Measurements from ENCODE around the gene TMEM203. TPM values are rescaled to one million over a fixed set of nuclear protein-coding genes. Genes with fewer than 3 reads are reported as not detected.
A peak's percentile ranks its signal among the peaks of the same experiment; 100 is the strongest.

TMEM203 gene
- total and polyA plus RNA-seq, 5 donors from 2014 or later: 20.7 to 148 (median 118) TPM

DNA sequence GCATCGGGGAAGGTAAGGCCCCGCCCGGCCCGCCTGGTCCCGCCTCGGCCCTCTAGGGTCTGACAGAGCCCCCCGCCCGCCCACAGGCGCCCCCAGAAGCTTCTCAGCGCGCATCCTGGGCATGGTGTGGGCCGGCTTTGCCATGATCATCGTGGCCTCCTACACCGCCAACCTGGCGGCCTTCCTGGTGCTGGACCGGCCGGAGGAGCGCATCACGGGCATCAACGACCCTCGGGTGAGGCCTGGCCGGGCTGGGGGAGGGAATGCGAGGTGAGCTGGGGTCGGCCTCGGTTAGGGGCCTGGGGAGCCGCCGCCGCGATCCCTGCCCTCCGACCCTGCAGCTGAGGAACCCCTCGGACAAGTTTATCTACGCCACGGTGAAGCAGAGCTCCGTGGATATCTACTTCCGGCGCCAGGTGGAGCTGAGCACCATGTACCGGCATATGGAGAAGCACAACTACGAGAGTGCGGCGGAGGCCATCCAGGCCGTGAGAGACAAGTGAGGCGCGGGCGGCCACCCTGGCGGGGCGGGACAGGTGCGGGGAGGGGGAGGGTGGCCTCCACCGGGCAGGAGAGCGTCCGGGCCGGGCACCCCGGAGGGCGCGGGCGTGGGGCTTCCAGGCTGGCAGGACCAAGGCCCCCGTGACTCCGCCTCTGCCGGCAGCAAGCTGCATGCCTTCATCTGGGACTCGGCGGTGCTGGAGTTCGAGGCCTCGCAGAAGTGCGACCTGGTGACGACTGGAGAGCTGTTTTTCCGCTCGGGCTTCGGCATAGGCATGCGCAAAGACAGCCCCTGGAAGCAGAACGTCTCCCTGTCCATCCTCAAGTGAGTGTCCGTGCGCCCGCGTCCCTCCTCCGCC, 42.7 kb downstream of the TMEM203 start:
- no peaks in the 10 kb centered on the region for H3K36me3 Mint-ChIP-seq
- Histone ChIP-seq H3K9me3 (ENCODE audit: control insufficient read depth in 2 of 2, low read length in 2 of 2) (no peaks in the 10 kb centered on the region), H3K27ac (ENCODE audit: insufficient read depth, low read length, poor library complexity, severe bottlenecking) (no peak overlapping the region), H3K36me3 (ENCODE audit: control insufficient read depth, insufficient read depth, low read length) (no peaks in the 10 kb centered on the region), H3K4me3 (ENCODE audit: low read depth, low read length) (no peak overlapping the region), H3K4me1 (ENCODE audit: control insufficient read depth, insufficient read depth, low read length, poor library complexity, severe bottlenecking) (peaks cover 7% of the 10 kb centered on the region), H3K27me3 (ENCODE audit: control insufficient read depth, insufficient read depth, low read length) (peaks cover 7% of the 10 kb centered on the region)
- DNase-seq: no peak
- peaks cover 0 to 23% (median 3%) of the 10 kb centered on the region in 4 donors for H3K4me1 Mint-ChIP-seq
- ATAC-seq (ENCODE audit: low read depth in 2 of 2): peak in 1 of 2 donors; percentile 38
- peaks cover 0 to 1% (median 0%) of the 10 kb centered on the region in 7 donors for H3K9me3 Mint-ChIP-seq
- H3K27me3 Mint-ChIP-seq: peaks cover 32% of the 10 kb centered on the region
- H3K27ac Mint-ChIP-seq: no peak overlapping the region
- peak overlapping the region in 2 of 4 donors; percentile 52 to 74 for H3K4me3 Mint-ChIP-seq

DNA sequence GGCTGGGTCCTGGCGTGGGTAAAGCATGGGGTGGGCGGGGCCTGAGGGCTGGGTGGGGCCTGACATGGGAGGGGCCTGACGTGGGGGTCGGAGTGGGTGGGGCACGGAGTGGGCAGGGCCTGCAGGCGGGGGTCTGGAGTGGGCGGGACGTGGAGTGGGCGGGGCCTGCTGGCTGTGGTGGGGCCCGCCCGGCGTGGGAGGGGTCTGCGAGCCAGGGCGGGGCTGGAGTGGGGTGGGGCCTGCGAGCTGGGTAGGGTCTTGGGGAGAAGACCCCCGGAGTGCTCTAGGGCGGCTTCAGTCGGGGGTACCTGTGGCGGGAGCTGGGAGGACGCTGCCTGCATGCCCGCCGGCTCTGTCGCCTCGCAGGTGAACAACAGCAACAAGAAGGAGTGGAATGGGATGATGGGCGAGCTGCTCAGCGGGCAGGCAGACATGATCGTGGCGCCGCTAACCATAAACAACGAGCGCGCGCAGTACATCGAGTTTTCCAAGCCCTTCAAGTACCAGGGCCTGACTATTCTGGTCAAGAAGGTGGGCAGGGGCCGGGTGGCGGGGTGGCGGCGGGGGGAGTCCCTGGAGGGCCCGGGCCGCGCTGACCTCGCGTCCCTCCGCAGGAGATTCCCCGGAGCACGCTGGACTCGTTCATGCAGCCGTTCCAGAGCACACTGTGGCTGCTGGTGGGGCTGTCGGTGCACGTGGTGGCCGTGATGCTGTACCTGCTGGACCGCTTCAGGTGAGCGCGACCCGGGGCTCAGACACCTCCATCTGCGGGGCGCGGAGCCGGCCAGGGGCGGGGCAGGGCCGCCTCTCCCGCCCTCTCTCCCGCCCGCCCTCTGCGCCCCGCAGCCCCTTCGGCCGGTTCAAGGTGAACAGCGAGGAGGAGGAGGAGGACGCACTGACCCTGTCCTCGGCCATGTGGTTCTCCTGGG, 43.6 kb downstream of the TMEM203 start:
- H3K27me3 Mint-ChIP-seq: peaks cover 37% of the 10 kb centered on the region
- no peaks in the 10 kb centered on the region for H3K36me3 Mint-ChIP-seq
- peaks cover 0 to 29% (median 3%) of the 10 kb centered on the region in 4 donors for H3K4me1 Mint-ChIP-seq
- Histone ChIP-seq H3K4me3 (ENCODE audit: low read depth, low read length) (no peak overlapping the region), H3K9me3 (ENCODE audit: control insufficient read depth in 2 of 2, low read length in 2 of 2) (no peaks in the 10 kb centered on the region), H3K36me3 (ENCODE audit: control insufficient read depth, insufficient read depth, low read length) (no peaks in the 10 kb centered on the region), H3K4me1 (ENCODE audit: control insufficient read depth, insufficient read depth, low read length, poor library complexity, severe bottlenecking) (peaks cover 9% of the 10 kb centered on the region), H3K27ac (ENCODE audit: insufficient read depth, low read length, poor library complexity, severe bottlenecking) (no peak overlapping the region), H3K27me3 (ENCODE audit: control insufficient read depth, insufficient read depth, low read length) (peaks cover 11% of the 10 kb centered on the region)
- H3K27ac Mint-ChIP-seq: no peak overlapping the region
- no peak overlapping the region for H3K4me3 Mint-ChIP-seq
- DNase-seq (no peak), ATAC-seq (ENCODE audit: low read depth in 2 of 2) (no peak)
- peaks cover 0 to 1% (median 0%) of the 10 kb centered on the region in 7 donors for H3K9me3 Mint-ChIP-seq

DNA sequence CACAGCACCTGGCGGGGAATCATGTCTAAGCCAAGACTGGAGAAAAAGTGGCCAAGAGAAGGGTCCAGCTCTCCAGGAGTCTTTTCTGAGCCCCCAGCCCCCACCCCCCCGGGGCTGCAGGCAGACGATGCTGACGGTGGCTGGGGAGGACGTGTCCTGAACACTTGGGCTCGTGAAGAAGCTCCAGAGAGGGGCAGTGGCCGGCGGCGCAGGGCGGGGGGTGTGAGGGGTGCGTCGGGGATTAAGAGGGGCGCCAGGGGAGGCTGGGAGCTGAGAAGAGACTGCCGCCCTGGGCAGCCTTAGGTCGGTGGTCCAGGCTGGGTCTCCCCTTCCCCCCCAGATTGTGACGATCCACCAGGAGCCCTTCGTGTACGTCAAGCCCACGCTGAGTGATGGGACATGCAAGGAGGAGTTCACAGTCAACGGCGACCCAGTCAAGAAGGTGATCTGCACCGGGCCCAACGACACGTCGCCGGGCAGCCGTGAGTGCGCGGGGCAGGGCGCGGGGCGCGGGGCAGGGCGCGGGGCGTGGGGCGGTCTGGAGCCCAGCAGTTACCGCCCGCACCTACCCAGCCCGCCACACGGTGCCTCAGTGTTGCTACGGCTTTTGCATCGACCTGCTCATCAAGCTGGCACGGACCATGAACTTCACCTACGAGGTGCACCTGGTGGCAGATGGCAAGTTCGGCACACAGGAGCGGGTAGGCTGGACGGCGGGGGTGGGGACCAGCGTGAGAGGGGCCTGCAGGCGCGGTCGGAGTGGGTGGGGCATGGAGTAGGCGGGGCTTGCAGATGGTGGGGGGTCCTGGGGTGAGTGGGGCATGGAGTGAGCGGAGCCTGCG, 44.5 kb downstream of the TMEM203 start:
- Histone ChIP-seq H3K4me3 (ENCODE audit: low read depth, low read length) (no peak overlapping the region), H3K27me3 (ENCODE audit: control insufficient read depth, insufficient read depth, low read length) (peaks cover 11% of the 10 kb centered on the region), H3K9me3 (ENCODE audit: control insufficient read depth in 2 of 2, low read length in 2 of 2) (no peaks in the 10 kb centered on the region), H3K27ac (ENCODE audit: insufficient read depth, low read length, poor library complexity, severe bottlenecking) (no peak overlapping the region), H3K36me3 (ENCODE audit: control insufficient read depth, insufficient read depth, low read length) (no peaks in the 10 kb centered on the region), H3K4me1 (ENCODE audit: control insufficient read depth, insufficient read depth, low read length, poor library complexity, severe bottlenecking) (peaks cover 18% of the 10 kb centered on the region)
- ATAC-seq (ENCODE audit: low read depth in 2 of 2): no peak
- DNase-seq: no peak
- Mint-ChIP-seq H3K9me3 (no peaks in the 10 kb centered on the region), H3K4me3 (no peak overlapping the region), H3K36me3 (no peaks in the 10 kb centered on the region), H3K4me1 (peaks cover 0 to 34% (median 3%) of the 10 kb centered on the region in 4 donors), H3K27ac (no peak overlapping the region), H3K27me3 (peaks cover 35% of the 10 kb centered on the region)

DNA sequence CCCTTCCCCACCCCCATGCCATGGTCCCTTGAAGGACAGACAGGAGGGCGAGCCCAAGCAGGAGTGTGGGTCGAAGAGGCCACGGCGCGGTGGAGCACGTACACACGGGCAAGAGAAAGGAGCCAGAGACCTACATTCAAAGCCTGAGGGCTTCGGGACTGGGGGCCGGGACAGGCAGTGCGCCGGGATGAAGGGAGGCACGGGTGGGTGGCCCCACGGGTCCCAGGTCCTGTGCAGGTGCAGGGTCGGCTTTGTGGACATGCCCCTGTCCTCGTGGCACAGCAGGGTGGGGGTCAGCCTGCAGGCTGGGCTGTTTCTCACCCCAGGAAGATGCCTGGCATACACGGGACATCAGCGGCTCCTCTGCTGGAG, 45.4 kb downstream of the TMEM203 start:
- no peak overlapping the region for H3K4me3 ChIP-seq (ENCODE audit: low read depth, low read length)
- H3K27me3 Mint-ChIP-seq: peaks cover 32% of the 10 kb centered on the region
- H3K36me3 Mint-ChIP-seq: no peaks in the 10 kb centered on the region
- ATAC-seq (ENCODE audit: low read depth in 2 of 2) (no peak), DNase-seq (no peak)
- no peak overlapping the region for H3K27ac Mint-ChIP-seq
- H3K9me3 Mint-ChIP-seq: no peaks in the 10 kb centered on the region
- H3K27ac ChIP-seq (ENCODE audit: insufficient read depth, low read length, poor library complexity, severe bottlenecking): no peak overlapping the region
- peaks cover 0 to 35% (median 3%) of the 10 kb centered on the region in 4 donors for H3K4me1 Mint-ChIP-seq
- H3K9me3 ChIP-seq (ENCODE audit: control insufficient read depth in 2 of 2, low read length in 2 of 2): no peaks in the 10 kb centered on the region
- H3K36me3 ChIP-seq (ENCODE audit: control insufficient read depth, insufficient read depth, low read length): no peaks in the 10 kb centered on the region
- H3K4me1 ChIP-seq (ENCODE audit: control insufficient read depth, insufficient read depth, low read length, poor library complexity, severe bottlenecking): peaks cover 18% of the 10 kb centered on the region
- peaks cover 11% of the 10 kb centered on the region for H3K27me3 ChIP-seq (ENCODE audit: control insufficient read depth, insufficient read depth, low read length)
- H3K4me3 Mint-ChIP-seq: peak overlapping the region in 1 of 4 donors; percentile 44

DNA sequence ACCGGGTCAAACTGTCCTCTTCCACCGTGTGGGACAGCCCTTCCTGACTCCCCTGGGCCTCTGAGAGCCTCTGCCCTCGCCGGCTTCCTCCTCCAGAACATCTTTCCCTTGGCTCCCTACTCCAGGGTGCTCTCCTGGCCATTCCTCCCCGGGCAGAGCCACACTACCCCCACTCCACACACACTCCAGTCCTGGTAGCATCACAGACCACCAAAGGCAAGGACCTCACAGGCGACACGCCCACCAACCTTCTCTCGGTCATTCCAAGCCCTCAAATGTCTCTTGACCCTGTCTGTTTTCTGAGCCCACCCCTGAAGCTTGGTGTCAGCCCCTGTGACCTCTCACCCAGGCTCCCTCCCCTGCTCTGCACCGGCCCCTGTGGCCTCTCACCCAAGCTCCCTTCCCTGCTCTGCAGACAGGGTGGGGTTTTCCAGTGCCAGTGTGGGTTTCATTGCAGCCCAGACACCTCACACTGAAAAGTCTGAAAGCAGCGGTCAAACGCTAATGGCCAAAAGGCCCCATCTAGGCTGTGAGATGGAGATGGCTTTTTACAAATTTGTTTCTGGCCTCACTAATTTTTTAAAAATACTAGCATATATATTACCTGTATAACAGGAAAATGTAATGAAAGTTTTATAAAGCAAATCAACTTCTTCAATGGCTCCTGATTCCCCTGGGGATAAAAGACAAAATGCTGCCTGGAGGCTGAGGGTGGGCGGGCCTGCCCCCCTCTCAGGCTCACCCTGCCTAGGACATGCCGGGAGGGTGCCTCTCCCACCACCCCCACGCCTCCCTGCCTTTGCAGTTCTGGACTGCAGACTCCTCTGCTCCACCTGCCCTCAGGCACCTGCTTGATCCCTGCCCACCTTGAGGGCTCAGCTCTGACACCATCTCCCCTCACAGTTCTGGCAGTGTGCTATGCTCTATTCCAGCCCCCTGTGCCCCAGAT, 46.1 kb downstream of the TMEM203 start:
- Histone ChIP-seq H3K36me3 (ENCODE audit: control insufficient read depth, insufficient read depth, low read length) (no peaks in the 10 kb centered on the region), H3K4me1 (ENCODE audit: control insufficient read depth, insufficient read depth, low read length, poor library complexity, severe bottlenecking) (peaks cover 18% of the 10 kb centered on the region), H3K4me3 (ENCODE audit: low read depth, low read length) (no peak overlapping the region), H3K27ac (ENCODE audit: insufficient read depth, low read length, poor library complexity, severe bottlenecking) (no peak overlapping the region), H3K27me3 (ENCODE audit: control insufficient read depth, insufficient read depth, low read length) (peaks cover 11% of the 10 kb centered on the region), H3K9me3 (ENCODE audit: control insufficient read depth in 2 of 2, low read length in 2 of 2) (no peaks in the 10 kb centered on the region)
- H3K27me3 Mint-ChIP-seq: peaks cover 38% of the 10 kb centered on the region
- DNase-seq (no peak), ATAC-seq (ENCODE audit: low read depth in 2 of 2) (no peak)
- peaks cover 0 to 35% (median 3%) of the 10 kb centered on the region in 4 donors for H3K4me1 Mint-ChIP-seq
- H3K9me3 Mint-ChIP-seq: no peaks in the 10 kb centered on the region
- peak overlapping the region in 3 of 4 donors; percentile 57 to 77 (median 64) for H3K4me3 Mint-ChIP-seq
- H3K27ac Mint-ChIP-seq: no peak overlapping the region
- H3K36me3 Mint-ChIP-seq: no peaks in the 10 kb centered on the region

DNA sequence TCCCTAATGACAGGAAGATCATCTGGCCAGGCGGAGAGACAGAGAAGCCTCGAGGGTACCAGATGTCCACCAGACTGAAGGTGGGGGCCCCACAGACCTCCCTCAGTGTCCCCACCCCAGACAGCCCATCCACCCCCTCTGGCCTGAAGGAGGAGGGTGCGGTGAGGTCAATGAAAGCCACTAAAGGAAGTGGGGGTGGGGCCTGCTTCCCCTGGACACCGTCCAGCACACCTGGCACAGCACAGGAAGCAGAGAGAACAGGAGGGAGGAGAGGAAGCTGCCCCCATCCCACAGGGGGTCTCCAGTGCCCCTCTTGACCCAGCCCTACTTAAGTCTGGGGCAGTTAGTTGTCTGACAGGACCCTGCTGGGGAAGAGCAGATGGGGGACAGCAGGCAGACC, 46.8 kb downstream of the TMEM203 start:
- Histone ChIP-seq H3K36me3 (ENCODE audit: control insufficient read depth, insufficient read depth, low read length) (no peaks in the 10 kb centered on the region), H3K4me3 (ENCODE audit: low read depth, low read length) (no peak overlapping the region), H3K27ac (ENCODE audit: insufficient read depth, low read length, poor library complexity, severe bottlenecking) (no peak overlapping the region), H3K9me3 (ENCODE audit: control insufficient read depth in 2 of 2, low read length in 2 of 2) (no peaks in the 10 kb centered on the region), H3K27me3 (ENCODE audit: control insufficient read depth, insufficient read depth, low read length) (peaks cover 11% of the 10 kb centered on the region), H3K4me1 (ENCODE audit: control insufficient read depth, insufficient read depth, low read length, poor library complexity, severe bottlenecking) (peaks cover 18% of the 10 kb centered on the region)
- peaks cover 0 to 35% (median 3%) of the 10 kb centered on the region in 4 donors for H3K4me1 Mint-ChIP-seq
- ATAC-seq (ENCODE audit: low read depth in 2 of 2) (no peak), DNase-seq (no peak)
- H3K27ac Mint-ChIP-seq: no peak overlapping the region
- H3K9me3 Mint-ChIP-seq: no peaks in the 10 kb centered on the region
- H3K36me3 Mint-ChIP-seq: no peaks in the 10 kb centered on the region
- H3K4me3 Mint-ChIP-seq: peak overlapping the region in 1 of 4 donors; percentile 44
- peaks cover 38% of the 10 kb centered on the region for H3K27me3 Mint-ChIP-seq
